Kidney capillary endothelial cell (primary cell): ENCODE data around the gene PWWP2A.
A peak's percentile ranks its signal among the peaks of the same experiment; 100 is the strongest.
"Not testable (repeated sequence)": the region's sequence is repeated elsewhere in the genome, so short reads cannot be mapped to it uniquely, and the experiment has no call there.

ENCODE experiments used
- DNase-seq: peaks from one replicate; pipeline ENCODE4 v3.0.0-alpha.2; 2018; ENCODE audit warnings: low spot score

PWWP2A gene

DNA sequence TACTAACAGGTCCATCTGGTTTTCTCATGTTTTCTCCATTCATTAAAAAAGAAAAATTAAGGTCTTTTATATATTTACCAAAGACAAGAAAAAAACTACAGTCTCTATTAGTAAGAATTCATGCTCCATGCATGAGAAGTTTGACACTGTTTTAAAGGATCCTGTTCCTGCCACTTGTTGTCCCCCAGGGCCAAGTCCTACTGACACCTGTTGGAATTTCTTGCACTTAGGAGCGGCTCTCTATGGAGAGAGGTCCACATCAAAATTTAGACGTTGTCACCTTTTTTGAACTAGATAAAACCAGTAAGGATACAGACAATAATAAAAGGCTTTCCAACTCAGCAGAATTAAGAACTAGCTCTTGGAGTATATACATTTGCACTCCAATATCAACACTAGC, 42.3 kb downstream of the PWWP2A start:
- no peak for DNase-seq

DNA sequence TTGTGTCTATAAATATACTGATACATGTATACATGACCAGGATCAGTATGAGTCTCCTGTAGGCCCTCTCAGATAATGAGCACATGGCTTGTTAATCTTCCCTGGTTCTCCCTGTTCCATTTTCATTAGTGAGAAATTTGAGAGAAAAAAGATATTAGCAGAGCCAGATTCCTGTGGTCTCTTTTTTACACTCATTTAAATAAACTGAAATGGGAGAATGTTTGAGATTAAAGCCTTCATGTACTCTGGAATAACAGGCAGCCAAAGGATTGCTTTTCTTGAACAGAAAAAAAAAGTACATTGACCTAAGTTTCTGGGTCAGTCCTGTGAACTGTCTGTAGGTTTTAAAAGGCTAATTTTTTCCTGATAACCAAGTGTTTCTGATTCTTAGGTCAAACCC, 44.2 kb downstream of the PWWP2A start:
- no peak for DNase-seq

GRCh38 chr5:160071916-160072315, 47.3 kb downstream of the PWWP2A start:
- DNase-seq: peak; percentile 50

DNA sequence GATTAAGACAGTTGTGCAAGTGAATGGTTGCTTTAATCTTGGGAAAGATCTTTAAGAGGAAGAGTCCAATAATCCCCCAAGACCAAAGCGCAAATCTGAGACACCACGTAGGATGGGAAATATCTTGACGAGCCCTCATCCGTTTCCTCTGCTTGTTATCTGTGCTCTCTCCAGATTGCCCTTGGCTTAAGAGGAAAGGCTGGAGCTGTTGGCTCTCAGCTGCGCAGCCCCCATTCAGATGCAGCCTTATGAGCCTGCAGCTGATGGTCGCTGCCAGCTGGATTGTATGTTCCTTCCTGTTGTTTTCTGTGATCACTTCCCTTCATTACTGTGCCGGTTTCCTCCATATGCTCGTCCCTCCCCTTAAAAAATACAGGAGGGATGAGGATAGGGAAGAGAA, 47.7 kb downstream of the PWWP2A start:
- peak; percentile 59 for DNase-seq

DNA sequence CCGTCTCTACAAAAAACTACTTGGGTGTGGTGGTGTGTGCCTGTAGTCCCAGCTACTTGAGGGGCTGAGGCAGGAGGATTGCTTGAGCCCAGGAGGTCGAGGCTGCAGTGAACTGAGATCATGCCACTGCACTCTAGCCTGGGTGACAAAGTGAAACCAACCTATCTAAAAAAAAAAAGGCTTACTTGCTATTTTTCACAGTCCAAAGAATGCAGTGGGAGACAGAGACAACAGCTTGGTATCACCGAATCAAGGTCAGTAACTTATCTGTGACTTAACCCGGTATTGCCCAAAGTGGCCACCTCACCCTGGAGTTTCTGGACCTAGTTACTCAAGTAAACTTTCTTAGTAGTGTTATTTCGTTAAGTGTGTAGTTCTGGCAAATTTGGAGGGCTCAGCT, 50.1 kb downstream of the PWWP2A start:
- DNase-seq: not testable (repeated sequence)

- no peak for DNase-seq
Observed at GRCh38 chr5:160064995-160065614, 54.1 kb downstream of the PWWP2A start.

DNA sequence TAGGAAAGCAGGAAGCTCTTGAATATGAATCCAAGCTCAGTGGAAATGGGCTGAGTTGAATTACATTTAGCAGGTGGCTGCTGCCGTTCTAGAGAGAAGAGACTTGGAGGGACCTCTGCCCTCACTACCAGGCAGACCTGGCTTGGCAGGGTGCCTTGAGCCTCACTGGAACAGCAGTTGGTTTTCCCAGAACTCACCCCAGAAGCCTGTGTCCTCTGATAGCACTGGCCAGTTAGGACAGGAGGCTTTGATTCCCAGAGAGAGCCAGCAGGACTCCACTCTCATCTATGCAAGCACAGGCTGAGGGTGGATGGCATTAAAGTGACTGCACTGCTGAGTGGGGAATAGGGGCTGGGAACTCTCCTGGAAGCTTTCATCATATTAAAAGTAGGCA, 54.8 kb downstream of the PWWP2A start:
- DNase-seq: no peak

DNA sequence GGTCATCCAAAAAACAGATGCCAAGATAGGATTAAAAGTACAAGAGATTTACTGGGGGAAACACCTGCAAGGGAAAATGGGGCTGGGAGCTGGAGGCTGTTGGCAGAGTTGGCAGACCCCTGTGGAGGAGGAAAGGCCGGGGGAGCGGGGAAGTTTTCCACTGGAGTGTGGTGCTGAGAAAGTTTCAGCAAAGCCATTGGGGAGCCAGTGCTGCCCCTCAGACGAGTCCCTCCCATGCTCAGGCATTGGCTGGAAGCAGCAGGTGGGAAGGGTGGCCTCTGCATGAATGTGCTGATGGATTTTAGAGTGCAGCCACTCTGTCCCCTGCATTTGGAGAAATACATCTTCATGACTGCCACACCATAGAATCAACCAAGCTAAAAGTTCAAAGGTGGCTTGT, 57.5 kb downstream of the PWWP2A start:
- no peak for DNase-seq

GRCh38 chr5:160060001-160060400, 59.2 kb downstream of the PWWP2A start:
- DNase-seq: no peak

DNA sequence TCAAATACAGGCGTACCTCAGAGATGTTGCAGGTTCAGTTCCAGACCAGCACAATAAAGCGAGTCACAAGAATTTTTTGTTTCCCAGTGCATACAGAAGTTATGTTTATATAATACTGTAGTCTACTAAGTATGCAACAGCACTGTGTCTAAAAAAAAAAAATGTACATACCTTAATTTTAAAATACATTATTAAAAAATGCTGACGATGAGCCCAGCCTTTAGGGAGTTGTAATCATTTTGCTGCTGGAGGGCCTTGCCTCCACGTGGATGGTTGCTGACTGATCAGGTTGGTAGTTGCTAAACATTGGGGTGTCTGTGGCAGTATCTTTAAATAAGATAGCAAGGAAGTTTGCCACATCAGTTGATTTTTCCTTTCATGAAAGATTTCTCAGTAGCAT, 62.0 kb downstream of the PWWP2A start:
- no peak for DNase-seq

- no peak for DNase-seq
Observed at GRCh38 chr5:160054831-160055230, 64.4 kb downstream of the PWWP2A start.

- DNase-seq: no peak
Observed at GRCh38 chr5:160054047-160054446, 65.2 kb downstream of the PWWP2A start.

- DNase-seq: no peak
Observed at GRCh38 chr5:160049099-160049498, 70.2 kb downstream of the PWWP2A start.

DNA sequence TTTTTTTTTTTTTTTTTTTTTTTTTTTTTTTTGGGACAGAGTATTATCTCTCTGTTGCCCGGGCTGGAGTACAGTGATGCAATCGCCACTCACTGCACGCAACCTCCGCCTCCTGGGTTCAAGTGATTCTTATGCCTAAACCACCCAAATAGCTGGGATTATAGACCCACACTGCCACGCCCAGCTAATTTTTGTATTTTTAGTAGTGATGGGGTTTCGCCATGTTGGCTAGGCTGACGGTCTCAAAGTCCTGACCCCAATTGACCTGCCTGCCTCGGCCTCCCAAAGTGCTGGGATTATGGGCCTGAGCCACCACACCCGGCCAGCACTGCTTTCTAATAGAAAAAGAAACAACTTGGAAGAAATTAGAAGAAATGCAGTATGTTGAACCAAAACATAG, 71.1 kb downstream of the PWWP2A start:
- no peak for DNase-seq

DNA sequence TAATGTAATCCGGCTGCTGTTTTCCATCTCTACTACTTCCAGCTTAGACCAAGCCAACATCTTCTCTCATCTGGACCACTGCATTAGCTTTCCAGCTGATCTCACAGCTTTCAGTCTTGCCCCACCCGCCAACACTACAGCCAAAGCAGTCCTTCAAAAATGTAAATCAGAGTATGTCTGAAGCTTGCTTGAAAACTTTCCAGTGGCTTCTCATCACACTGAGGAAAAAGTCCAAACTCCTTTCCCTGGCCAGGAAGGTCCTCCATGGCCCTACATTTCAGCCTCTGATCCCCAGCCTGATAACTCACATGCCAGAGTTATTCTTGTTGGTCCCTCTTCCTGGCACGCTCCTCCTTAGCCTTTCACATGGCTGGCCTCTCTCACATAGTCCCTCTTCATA, 71.8 kb downstream of the PWWP2A start:
- no peak for DNase-seq

GRCh38 chr5:160044967-160045366, 74.3 kb downstream of the PWWP2A start:
- DNase-seq: no peak

- no peak for DNase-seq
Observed at GRCh38 chr5:160044391-160044804, 74.9 kb downstream of the PWWP2A start.

DNA sequence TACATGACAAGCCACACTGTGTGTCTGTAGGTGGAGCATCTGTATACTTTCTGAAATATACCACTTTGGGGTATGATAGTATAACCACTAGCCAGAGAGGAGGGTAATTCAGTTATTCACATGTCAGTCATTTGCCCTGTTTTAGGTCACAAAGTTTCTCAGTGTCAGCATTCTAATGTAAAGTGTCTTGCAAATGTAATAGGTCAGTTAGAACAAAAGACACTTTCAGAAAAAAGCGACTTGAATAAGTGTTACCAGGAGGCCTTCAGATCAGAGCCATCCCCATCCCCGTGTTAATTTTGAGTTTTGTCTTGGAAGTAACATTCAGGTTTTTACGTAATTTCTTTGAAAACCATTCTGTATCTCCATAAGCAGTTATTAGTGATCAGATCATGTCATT, 76.6 kb downstream of the PWWP2A start:
- no peak for DNase-seq
